ENCODE results near the gene DDIT3.
A peak's percentile ranks its signal among the peaks of the same experiment; 100 is the strongest.

Gene DDIT3

GRCh38 chr12:57483466-57483865 is 36.8 kb downstream of the DDIT3 start:
- Histone ChIP-seq H3K27me3 (replicated peaks) (no peaks in the 10 kb centered on the region), H3K27ac (no peak overlapping the region), H3K4me3 (ENCODE audit: low read depth, low read length) (no peak overlapping the region), H3K36me3 (replicated peaks) (no peaks in the 10 kb centered on the region)
- no peak for TF ChIP-seq CTCF (IDR thresholded peaks at IDR 0.05; ENCODE audit: low read depth, low read length, missing control alignments)
- DNase-seq, result peak; percentile 31
- in situ Hi-C loops (cut with HindIII; ENCODE audit: low pct_ligation_motif_present, low sequenced_read_pairs), result no loop called here

- in situ Hi-C loops (cut with HindIII; ENCODE audit: low pct_ligation_motif_present, low sequenced_read_pairs), result no loop called here
- no peak for TF ChIP-seq CTCF (IDR thresholded peaks at IDR 0.05; ENCODE audit: low read depth, low read length, missing control alignments)
- H3K36me3 ChIP-seq (replicated peaks), result no peaks in the 10 kb centered on the region
- DNase-seq, result no peak
- H3K4me3 ChIP-seq (ENCODE audit: low read depth, low read length), result no peak overlapping the region
- H3K27me3 ChIP-seq (replicated peaks), result no peaks in the 10 kb centered on the region
- H3K27ac ChIP-seq, result no peak overlapping the region
Measured at GRCh38 chr12:57481671-57482070, 38.6 kb downstream of the DDIT3 start.

DNA sequence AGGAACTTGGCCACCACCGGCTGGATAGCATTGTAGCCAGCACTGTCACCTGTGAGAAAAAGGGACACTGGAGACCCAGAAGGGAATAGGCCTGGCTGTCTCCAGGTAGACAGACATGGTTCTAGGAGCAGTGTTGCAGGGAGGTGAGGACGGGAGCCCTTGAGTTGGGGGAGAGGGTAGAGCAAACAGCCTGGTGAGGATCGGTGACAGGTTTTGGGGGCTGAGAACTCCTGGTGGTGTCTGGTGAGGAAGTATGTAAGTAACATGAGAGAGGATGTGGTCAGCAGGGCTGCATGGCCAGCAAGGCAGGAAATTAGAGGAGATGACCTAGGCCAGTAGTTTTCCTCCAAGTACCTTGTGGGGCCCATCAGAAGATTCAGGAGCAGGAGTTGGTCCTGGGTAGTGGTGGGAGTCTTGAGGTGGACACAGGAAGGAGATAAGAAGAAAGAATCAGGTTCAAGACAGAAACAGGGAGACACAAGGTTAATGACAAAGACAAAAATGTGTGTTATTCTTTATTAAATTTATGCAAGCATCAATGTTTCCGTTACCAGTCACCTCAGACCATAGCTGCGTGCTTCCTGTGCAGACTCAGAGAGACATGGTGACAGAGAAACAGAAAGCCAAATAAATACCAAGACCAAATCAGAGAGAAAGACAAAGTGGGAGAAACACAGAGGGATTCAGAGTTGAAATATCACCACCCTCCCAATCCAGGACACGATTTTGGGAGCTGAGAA is 40.8 kb downstream of the DDIT3 start, which contains the start of gene ARHGAP9:
Gene ARHGAP9 (minus strand): TSS at position 491 of the 740 bp plus-strand sequence. CDS start 460 bp downstream, at position 31.
- H3K4me3 ChIP-seq (ENCODE audit: low read depth, low read length), result no peak within 1 kb of the TSS
- no peak within 1 kb of the TSS for H3K27ac ChIP-seq
- in situ Hi-C loops (cut with HindIII; ENCODE audit: low pct_ligation_motif_present, low sequenced_read_pairs), result no loop called here
- no peaks in the 10 kb centered on the region for H3K36me3 ChIP-seq (replicated peaks)
- peaks cover 19% of the 10 kb centered on the region for H3K27me3 ChIP-seq (replicated peaks)
- TF ChIP-seq CTCF (IDR thresholded peaks at IDR 0.05; ENCODE audit: low read depth, low read length, missing control alignments), result no peak
- DNase-seq, result no peak

DNA sequence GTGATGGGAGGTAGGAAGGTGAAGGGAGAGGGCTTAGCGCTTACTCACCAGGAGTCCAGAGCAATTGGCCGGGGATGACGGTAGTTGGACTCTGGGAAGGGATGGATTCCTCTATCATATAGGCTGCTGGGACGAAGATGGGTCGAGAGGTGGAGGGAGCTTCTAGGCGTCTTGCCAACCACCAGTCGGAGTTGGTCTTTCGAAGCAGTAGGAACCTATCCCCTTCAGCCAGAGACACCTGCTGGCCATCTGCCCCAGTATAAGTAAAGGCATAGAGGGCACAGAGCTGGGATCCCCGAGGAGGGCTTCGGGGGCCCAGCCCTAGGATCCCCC is 41.3 kb downstream of the DDIT3 start:
- no peak for DNase-seq
- TF ChIP-seq CTCF (IDR thresholded peaks at IDR 0.05; ENCODE audit: low read depth, low read length, missing control alignments), result no peak
- Histone ChIP-seq H3K27me3 (replicated peaks) (peaks cover 24% of the 10 kb centered on the region), H3K27ac (no peak overlapping the region), H3K4me3 (ENCODE audit: low read depth, low read length) (no peak overlapping the region), H3K36me3 (replicated peaks) (no peaks in the 10 kb centered on the region)
- in situ Hi-C loops (cut with HindIII; ENCODE audit: low pct_ligation_motif_present, low sequenced_read_pairs), result no loop called here

DNA sequence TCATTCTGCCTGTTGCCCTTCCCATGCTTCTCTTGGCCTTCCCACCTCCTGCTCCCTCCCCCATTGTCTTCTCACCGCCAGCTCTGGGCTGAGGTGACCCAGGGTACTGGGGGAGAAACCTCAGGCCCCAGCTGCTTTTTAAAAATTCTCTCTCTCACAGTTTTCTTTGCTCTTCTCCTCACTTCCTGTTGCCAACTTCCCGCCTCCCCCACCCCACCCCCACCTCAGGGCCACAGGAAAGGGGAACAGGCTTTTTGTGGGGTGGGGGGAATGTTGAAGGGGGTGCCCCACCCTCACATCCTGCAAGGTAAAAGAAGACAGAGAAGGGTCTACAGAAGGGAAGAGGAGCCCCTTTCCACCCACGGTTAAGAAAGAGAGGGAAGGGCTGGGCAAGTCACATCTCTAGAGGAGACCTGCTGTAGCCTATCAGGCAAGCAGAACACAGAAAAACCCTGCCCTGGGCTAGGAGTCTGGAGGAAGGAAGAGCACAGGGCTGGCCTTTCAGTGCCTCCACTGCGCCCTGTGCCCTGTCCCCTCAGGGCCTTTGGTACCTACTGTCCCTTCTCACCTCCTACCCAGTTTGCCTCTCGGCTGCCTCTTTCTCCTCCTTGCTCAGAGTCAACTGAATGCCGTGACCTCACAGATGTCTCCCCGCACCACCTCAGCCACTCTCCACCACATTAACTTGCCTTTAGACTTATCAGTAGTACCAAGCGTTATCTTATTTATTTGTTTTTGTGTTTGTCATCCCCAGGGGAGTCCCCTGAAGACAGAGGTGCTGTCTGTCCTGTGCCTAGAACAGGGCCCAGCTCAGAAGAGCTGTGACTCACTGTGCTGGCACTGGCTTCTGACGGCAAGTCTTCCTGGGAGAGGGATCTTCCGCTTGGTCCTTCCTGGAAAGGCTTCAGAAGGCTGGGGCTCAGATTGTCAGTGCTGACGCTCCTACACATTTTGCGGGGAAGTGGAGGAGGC is 42.3 kb downstream of the DDIT3 start:
- Histone ChIP-seq H3K27ac (no peak overlapping the region), H3K27me3 (replicated peaks) (peaks cover 35% of the 10 kb centered on the region), H3K36me3 (replicated peaks) (no peaks in the 10 kb centered on the region), H3K4me3 (ENCODE audit: low read depth, low read length) (no peak overlapping the region)
- no peak for TF ChIP-seq CTCF (IDR thresholded peaks at IDR 0.05; ENCODE audit: low read depth, low read length, missing control alignments)
- in situ Hi-C loops (cut with HindIII; ENCODE audit: low pct_ligation_motif_present, low sequenced_read_pairs), result no loop called here
- no peak for DNase-seq

All from brain microvascular endothelial cell (primary cell).